Tibial nerve (tissue), 4 donors: ENCODE results near the gene MAN2B1. TPM values are rescaled to one million over a fixed set of nuclear protein-coding genes. Genes with fewer than 3 reads are reported as not detected.
"Not testable (repeated sequence)": the region's sequence is repeated elsewhere in the genome, so short reads cannot be mapped to it uniquely, and the experiment has no call there.

Experiments
- DNase-seq, 2 donors: peaks; one replicate each; pipeline ENCODE4 v3.0.0-alpha.2; 2019; ENCODE audit warnings: low spot score in 2 of 2
- H3K27ac ChIP-seq, 4 donors: fragments of 200-600 bp; sonication (generic) in 3 of 4; one replicate each; pipeline ENCODE4 v1.5.1; 2017 to 2019; ENCODE audit warnings: mild to moderate bottlenecking in 1 of 4
- H3K27me3 ChIP-seq, 2 donors: fragments of 200-600 bp; sonication (generic) in 1 of 2; one replicate each; pipeline versions ENCODE4 v1.5.1 to v1.6.0; 2017 to 2019
- H3K36me3 ChIP-seq, 3 donors: fragments of 200-600 bp; sonication (generic); one replicate each; pipeline ENCODE4 v1.5.1; 2018 to 2019
- H3K4me1 ChIP-seq, 4 donors: fragments of 200-600 bp; sonication (generic) in 3 of 4; one replicate each; pipeline ENCODE4 v1.5.1; 2017 to 2019
- H3K4me3 ChIP-seq, 4 donors: fragments of 200-600 bp; sonication (generic) in 3 of 4; one replicate each; pipeline ENCODE4 v1.5.1; 2017 to 2019; ENCODE audit warnings: mild to moderate bottlenecking in 1 of 4, moderate library complexity in 1 of 4
- H3K9me3 ChIP-seq, 4 donors: fragments of 200-600 bp; sonication (generic) in 3 of 4; one replicate each; pipeline ENCODE4 v1.5.1; 2017 to 2019
- EP300 ChIP-seq, 2 donors: sonication (generic); formaldehyde crosslinking; IDR thresholded peaks; one replicate each; pipeline ENCODE4 v1.6.1; 2017; ENCODE audit warnings: antibody characterized with exemption in 2 of 2, mild to moderate bottlenecking in 1 of 2
- POLR2A ChIP-seq, 2 donors: fragments of 450-650 bp; IDR thresholded peaks; one replicate each; pipeline ENCODE4 v1.6.1; 2017; ENCODE audit warnings: antibody characterized with exemption in 2 of 2, mild to moderate bottlenecking in 2 of 2, moderate library complexity in 2 of 2
- WGBS, 2 donors: methylation state at CpG; one replicate each; pipeline ENCODE4 v1.1.5; 2018; 5-methylcytosine and 5-hydroxymethylcytosine counted together
- total RNA-seq, 4 donors: library from RNA; depleted of rRNA; stranded (reverse); fragments of >200 nt; gene quantifications; one replicate each; pipeline ENCODE4 v1.1.0, GENCODE V29; 2016
- TF ChIP-seq, protein P1 (sequence below), 5 experiments: fragments of 200-600 bp in 3 of 5; fragments of 450-650 bp in 2 of 5; sonication (generic) in 3 of 5; IDR thresholded peaks; one replicate each; pipeline ENCODE4 v1.5.1; 2016 to 2019; ENCODE audit warnings: antibody characterized with exemption in 5 of 5, mild to moderate bottlenecking in 3 of 5, moderate library complexity in 2 of 5

MAN2B1 gene
- total RNA-seq, 4 donors from 2014 or later: 48.5 to 89.4 (median 58.5) TPM

- Histone ChIP-seq H3K27ac (no peak overlapping the region), H3K4me1 (no peaks in the 10 kb centered on the region), H3K4me3 (no peak overlapping the region), H3K36me3 (peaks cover 0 to 97% (median 39%) of the 10 kb centered on the region in 3 donors), H3K27me3 (no peaks in the 10 kb centered on the region), H3K9me3 (no peaks in the 10 kb centered on the region)
- 55 to 64% methylated on average over 9 of the region's 9 CpGs for WGBS, 2 donors
- DNase-seq: no peak
- TF ChIP-seq, protein P1, sequence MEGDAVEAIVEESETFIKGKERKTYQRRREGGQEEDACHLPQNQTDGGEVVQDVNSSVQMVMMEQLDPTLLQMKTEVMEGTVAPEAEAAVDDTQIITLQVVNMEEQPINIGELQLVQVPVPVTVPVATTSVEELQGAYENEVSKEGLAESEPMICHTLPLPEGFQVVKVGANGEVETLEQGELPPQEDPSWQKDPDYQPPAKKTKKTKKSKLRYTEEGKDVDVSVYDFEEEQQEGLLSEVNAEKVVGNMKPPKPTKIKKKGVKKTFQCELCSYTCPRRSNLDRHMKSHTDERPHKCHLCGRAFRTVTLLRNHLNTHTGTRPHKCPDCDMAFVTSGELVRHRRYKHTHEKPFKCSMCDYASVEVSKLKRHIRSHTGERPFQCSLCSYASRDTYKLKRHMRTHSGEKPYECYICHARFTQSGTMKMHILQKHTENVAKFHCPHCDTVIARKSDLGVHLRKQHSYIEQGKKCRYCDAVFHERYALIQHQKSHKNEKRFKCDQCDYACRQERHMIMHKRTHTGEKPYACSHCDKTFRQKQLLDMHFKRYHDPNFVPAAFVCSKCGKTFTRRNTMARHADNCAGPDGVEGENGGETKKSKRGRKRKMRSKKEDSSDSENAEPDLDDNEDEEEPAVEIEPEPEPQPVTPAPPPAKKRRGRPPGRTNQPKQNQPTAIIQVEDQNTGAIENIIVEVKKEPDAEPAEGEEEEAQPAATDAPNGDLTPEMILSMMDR (IDR thresholded peaks at IDR 0.05): no peak
- TF ChIP-seq POLR2A (IDR thresholded peaks at IDR 0.05) (no peak), EP300 (IDR thresholded peaks at IDR 0.05) (no peak)
These were observed 36.5 kb upstream of the MAN2B1 start for GRCh38 chr19:12703046-12703445.

GRCh38 chr19:12701596-12702282 lies 35.2 kb upstream of the MAN2B1 start:
- no peak overlapping the region for H3K27ac ChIP-seq
- H3K36me3 ChIP-seq: peaks cover 0 to 84% (median 38%) of the 10 kb centered on the region in 3 donors
- 85 to 86% methylated on average over 33 of the region's 33 CpGs for WGBS, 2 donors
- H3K4me3 ChIP-seq: no peak overlapping the region
- H3K4me1 ChIP-seq: peaks cover 0 to 6% (median 3%) of the 10 kb centered on the region in 4 donors
- H3K27me3 ChIP-seq: no peaks in the 10 kb centered on the region
- TF ChIP-seq EP300 (IDR thresholded peaks at IDR 0.05) (no peak), POLR2A (IDR thresholded peaks at IDR 0.05) (no peak)
- TF ChIP-seq, protein P1 (IDR thresholded peaks at IDR 0.05): no peak
- no peak for DNase-seq
- no peaks in the 10 kb centered on the region for H3K9me3 ChIP-seq

- Histone ChIP-seq H3K4me3 (no peak overlapping the region), H3K27me3 (no peaks in the 10 kb centered on the region), H3K36me3 (peaks cover 0 to 48% (median 15%) of the 10 kb centered on the region in 3 donors), H3K27ac (no peak overlapping the region), H3K9me3 (no peaks in the 10 kb centered on the region), H3K4me1 (peaks cover 0 to 23% (median 11%) of the 10 kb centered on the region in 4 donors)
- TF ChIP-seq, protein P1 (IDR thresholded peaks at IDR 0.05): no peak
- TF ChIP-seq EP300 (IDR thresholded peaks at IDR 0.05) (no peak), POLR2A (IDR thresholded peaks at IDR 0.05) (no peak)
- no peak for DNase-seq
- WGBS, 2 donors: 69 to 76% methylated on average over 6 of the region's 6 CpGs
These were observed 31.6 kb upstream of the MAN2B1 start for GRCh38 chr19:12698138-12698537.

DNA sequence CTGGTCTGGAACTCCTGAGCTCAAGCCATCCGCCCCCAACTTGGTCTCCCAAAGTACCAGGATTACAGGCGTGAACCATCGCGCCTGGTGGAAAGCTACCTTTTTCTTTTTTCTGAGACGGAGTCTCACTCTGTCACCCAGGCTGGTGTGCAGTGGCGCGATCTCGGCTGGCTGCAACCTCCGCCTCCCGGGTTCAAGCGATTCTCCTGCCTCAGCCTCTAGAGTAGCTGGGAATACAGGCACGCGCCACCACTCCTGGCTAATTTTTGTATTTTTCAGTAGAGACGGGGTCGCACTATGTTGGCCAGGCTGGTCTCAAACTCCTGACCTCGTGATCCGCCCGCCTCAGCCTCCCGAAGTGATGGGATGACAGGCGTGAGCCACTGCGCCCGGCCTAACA lies 30.9 kb upstream of the MAN2B1 start:
- Histone ChIP-seq H3K36me3 (peaks cover 0 to 40% (median 13%) of the 10 kb centered on the region in 3 donors), H3K4me1 (peaks cover 0 to 23% (median 11%) of the 10 kb centered on the region in 4 donors)
- not testable (repeated sequence) for H3K4me3 ChIP-seq, H3K27ac ChIP-seq, H3K27me3 ChIP-seq, H3K9me3 ChIP-seq, DNase-seq
- 95 to 97% methylated on average over 22 of the region's 22 CpGs for WGBS, 2 donors

DNA sequence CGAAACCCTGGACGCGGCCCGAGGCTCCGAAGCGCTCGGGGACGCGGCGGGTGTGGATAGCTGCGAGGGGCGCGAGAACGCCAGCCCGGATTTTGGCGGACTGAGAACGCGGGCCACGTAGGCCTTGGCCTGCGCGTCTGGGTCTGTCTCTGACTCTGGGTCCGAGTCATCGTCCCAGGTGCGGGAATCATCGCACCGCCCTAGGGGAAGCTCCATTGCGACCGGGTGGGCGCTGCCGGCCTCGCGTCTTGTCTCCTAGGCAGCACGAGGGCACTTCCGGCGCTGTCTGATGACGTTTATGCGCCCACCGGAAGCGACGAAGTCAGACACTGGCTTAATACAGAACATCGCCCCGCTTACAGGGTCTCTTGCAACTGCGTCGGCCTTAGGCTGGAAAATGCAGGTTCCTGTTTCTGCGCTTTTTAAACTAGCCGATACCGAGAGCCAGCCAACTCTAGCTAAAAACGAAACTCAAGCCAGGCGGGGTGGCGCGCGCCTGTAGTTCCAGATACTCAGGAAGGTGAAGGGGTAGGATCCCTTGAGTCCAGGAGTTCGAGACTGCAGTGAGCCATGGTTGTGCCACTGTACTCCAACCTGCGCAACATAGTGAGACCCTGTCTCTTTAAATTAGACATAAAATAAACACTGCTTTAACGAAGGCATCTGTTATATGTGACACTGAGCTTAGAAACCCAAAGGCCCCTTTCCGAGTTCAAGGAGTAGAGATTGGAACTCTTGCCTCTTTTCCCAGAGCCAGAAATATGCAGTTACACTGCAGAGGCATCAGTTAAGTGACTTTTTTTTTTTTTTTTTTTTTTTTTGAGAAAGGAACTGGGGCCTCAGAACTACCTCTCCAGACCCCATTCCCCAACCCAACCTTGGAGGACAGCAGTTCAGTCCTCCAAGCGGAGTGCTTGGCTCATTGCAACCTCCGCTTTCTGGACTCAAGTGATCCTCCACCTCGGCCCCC lies 30.1 kb upstream of the MAN2B1 start, which contains the start of gene FBXW9:
FBXW9 (minus strand) TSS at position 266 of the 970 bp plus-strand sequence; CDS start at position 216, 50 bp downstream.
- peaks cover 0 to 23% (median 11%) of the 10 kb centered on the region in 4 donors for H3K4me1 ChIP-seq
- peak within 1 kb of the TSS; percentile 37 to 90 (median 89) for H3K27ac ChIP-seq
- peaks cover 0 to 33% (median 6%) of the 10 kb centered on the region in 3 donors for H3K36me3 ChIP-seq
- 7 to 9% methylated on average over 42 to 52 of the region's 59 CpGs for WGBS, 2 donors
- DNase-seq: peak; percentile 97 to 100
- peak; percentile 93 to 96 for TF ChIP-seq EP300 (IDR thresholded peaks at IDR 0.05)
- TF ChIP-seq POLR2A (IDR thresholded peaks at IDR 0.05): peak in 1 of 2 donors; percentile 48
- TF ChIP-seq, protein P1 (IDR thresholded peaks at IDR 0.05): peak in 1 of 5 experiments; percentile 37
- H3K27me3 ChIP-seq: no peaks in the 10 kb centered on the region
- H3K9me3 ChIP-seq: no peaks in the 10 kb centered on the region
- H3K4me3 ChIP-seq: peak within 1 kb of the TSS; percentile 46 to 86 (median 74)
